GM12891 (cell line): Measurements from ENCODE around the gene C12orf57.

Experiments used
- DNase-seq: peaks from one replicate; pipeline ENCODE4 v3.0.0; 2011; ENCODE audit warnings: low spot score; ENCODE audit not compliant: insufficient read length
- FAIRE-seq: peaks from 2 replicates; lab custom pipeline; 2011; peaks lifted over from hg19 to GRCh38; lab: Jason Lieb, UNC
- PAX5 ChIP-seq: IDR thresholded peaks from 2 replicates; pipeline ENCODE4 v1.6.1; 2011; ENCODE audit warnings: low read length, moderate library complexity, mild to moderate bottlenecking; ENCODE audit not compliant: insufficient read depth, severe bottlenecking
- POLR2A ChIP-seq: IDR thresholded peaks from 2 replicates; pipeline ENCODE4 v1.6.1; 2011; ENCODE audit warnings: low read depth, low read length, control low read depth
- POLR2AphosphoS5 ChIP-seq: IDR thresholded peaks from 2 replicates; pipeline ENCODE4 v1.6.1; 2011; ENCODE audit warnings: low read depth, low read length, control low read depth
- POU2F2 ChIP-seq: IDR thresholded peaks from 2 replicates; pipeline ENCODE4 v1.6.1; 2011; ENCODE audit warnings: low read depth, mild to moderate bottlenecking, control low read depth, low read length, moderate library complexity
- SPI1 ChIP-seq: IDR thresholded peaks from 2 replicates; pipeline ENCODE4 v1.6.1; 2011; ENCODE audit warnings: low read depth, low read length, control low read depth
- TAF1 ChIP-seq: IDR thresholded peaks from 2 replicates; pipeline ENCODE4 v1.6.1; 2011; ENCODE audit warnings: low read depth, low read length, control low read depth

C12orf57 gene

DNA sequence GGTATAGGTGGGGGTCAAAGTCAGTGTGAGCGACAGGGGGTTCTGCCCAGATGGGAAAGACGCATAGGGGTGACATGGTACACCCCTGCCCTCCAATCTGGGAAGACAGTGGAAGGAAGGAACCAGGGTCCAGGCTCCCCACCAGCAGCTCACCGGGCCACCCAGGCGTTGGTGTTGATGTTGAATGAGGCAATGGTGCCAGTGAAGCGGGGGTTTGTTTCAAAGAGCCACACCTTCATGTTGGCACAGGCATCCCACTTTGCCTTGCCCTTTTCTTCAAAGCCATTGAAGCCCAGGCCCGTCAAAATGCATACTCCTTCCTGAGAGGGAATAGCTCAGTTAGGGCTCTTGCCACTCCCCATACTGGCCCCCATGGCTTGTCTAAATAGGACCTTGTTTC, 34.4 kb downstream of the C12orf57 start:
- TF ChIP-seq PAX5 (no peak), POLR2A (no peak; the same call in 1 of the 2 replicates), SPI1 (no peak), POU2F2 (no peak), POLR2AphosphoS5 (no peak), TAF1 (no peak)
- no peak for DNase-seq
- no peak for FAIRE-seq

- no peak for FAIRE-seq
- DNase-seq, result no peak
Observed at GRCh38 chr12:6978611-6979011, 34.8 kb downstream of the C12orf57 start.

GRCh38 chr12:6979021-6979420, 35.2 kb downstream of the C12orf57 start:
- FAIRE-seq (no peak), DNase-seq (no peak)
- TF ChIP-seq TAF1 (no peak), POU2F2 (no peak), POLR2AphosphoS5 (no peak), PAX5 (no peak), SPI1 (no peak), POLR2A (no peak; the same call in 1 of the 2 replicates)

More at GRCh38 chr12:6978611-6979011, 34.8 kb downstream of the C12orf57 start:
- no peak for TF ChIP-seq PAX5
- no peak for TF ChIP-seq POLR2AphosphoS5
- TF ChIP-seq SPI1, result no peak
- no peak; the same call in 1 of the 2 replicates for TF ChIP-seq POLR2A
- no peak for TF ChIP-seq TAF1
- TF ChIP-seq POU2F2, result no peak

DNA sequence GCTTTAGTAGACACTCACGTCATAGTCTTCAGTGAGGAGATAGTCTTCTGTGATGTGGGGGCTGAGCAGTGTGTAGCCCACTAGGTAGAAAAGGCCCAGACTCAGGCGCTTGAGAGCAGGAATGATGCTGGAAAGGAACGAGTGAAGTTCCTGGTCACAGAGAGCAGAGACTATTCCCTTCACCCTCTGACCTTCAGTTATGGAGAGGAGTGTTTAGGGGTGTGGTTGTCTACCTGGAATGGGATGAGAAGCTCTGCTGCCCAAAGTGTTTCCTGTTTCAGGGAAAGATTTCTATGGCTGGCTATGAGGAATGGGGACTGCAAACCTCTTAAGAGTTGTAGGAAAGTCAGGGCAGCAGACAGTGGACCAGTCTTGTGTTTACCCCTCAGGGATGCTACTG, 35.6 kb downstream of the C12orf57 start:
- no peak for TF ChIP-seq POU2F2
- no peak for DNase-seq
- no peak for FAIRE-seq

- TF ChIP-seq POLR2A (no peak), SPI1 (no peak), TAF1 (no peak), POU2F2 (no peak), PAX5 (no peak), POLR2AphosphoS5 (no peak)
- DNase-seq (no peak), FAIRE-seq (no peak)
Observed at GRCh38 chr12:6980075-6980474, 36.3 kb downstream of the C12orf57 start.

GRCh38 chr12:6980740-6981139, 36.9 kb downstream of the C12orf57 start:
- TF ChIP-seq POLR2A (no peak), PAX5 (no peak), TAF1 (no peak), POLR2AphosphoS5 (no peak), POU2F2 (no peak), SPI1 (no peak)
- no peak for FAIRE-seq
- DNase-seq, result no peak

DNA sequence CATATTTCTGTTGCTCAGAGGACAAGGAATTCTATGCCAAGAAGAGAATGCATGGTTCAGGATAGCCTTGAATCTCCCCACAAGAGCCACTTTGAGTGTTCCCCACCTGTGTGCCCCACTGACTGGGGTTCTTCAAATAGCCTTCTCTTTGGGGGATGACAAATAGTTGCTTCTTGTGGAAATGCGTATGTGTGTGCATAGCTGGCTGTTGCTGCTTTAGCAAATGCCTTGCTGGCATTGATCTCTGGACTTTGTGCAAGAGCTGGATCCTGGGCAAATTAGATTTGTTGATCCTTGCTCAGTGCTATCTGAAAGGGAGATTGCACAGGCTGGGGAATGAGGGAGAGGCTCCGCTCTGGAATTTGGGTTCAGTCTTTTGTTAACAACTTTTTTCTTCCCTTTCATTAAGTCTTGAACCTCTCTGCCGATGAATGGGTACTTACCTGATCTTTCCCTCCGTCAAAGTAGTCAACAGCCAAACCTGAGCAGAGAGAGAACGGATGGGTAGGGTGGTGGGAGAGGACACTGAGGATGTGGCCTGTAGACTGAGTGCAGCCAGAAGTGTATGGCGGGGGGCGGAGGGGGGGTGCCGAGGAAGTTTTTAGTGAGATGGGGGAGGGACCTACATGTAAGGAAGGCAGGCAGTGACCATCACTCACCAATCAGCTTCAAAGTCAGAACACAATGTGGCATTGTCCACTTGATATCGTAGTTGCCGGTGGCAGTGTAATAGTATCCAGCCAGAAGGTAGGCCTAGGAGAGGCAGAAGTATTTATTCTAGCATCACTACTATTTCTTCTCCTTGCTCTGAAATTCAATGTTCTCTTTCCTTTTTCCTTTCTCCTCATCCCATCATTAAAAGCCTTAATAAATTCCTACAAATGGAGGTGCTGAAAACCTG, 37.6 kb downstream of the C12orf57 start:
- DNase-seq (no peak), FAIRE-seq (no peak)
- TF ChIP-seq TAF1 (no peak), PAX5 (no peak), POLR2A (no peak)

- FAIRE-seq (no peak), DNase-seq (no peak)
- TF ChIP-seq POLR2A (no peak), POU2F2 (no peak), POLR2AphosphoS5 (no peak), TAF1 (no peak), SPI1 (no peak), PAX5 (no peak)
Observed at GRCh38 chr12:6982532-6982931, 38.7 kb downstream of the C12orf57 start.

GRCh38 chr12:6987956-6988553, 44.2 kb downstream of the C12orf57 start:
- TF ChIP-seq POU2F2 (no peak), TAF1 (no peak), SPI1 (no peak), POLR2AphosphoS5 (no peak), PAX5 (no peak), POLR2A (no peak)
- DNase-seq (no peak), FAIRE-seq (no peak)
